Measurements from ENCODE around the gene NFATC2. TPM values are rescaled to one million over a fixed set of nuclear protein-coding genes. Genes with fewer than 3 reads are reported as not detected.

The NFATC2 gene
- total RNA-seq, 1 donor from 2014 or later: 46.0 TPM

DNA sequence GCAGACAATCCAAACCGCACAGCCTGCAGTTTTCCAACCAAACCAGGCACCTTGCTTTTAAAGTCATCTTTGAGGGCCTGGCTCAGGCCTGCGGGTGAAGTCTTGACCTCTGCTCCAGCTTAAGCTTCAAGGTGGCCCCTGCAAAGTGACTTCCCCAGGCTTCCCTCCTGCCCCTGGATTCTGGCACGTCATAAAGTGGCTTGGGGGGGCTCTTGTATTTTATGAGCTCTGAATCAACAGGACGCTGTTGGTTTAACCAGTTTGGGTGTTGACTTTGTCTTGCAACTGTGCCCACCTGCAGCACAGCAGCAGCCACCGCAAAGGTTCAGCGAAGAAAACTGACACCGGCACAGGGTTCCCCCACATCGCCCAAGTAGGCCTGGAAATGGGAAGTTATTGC is 81.2 kb downstream of the NFATC2 start:
- Mint-ChIP-seq H3K27me3 (no peaks in the 10 kb centered on the region), H3K9me3 (no peaks in the 10 kb centered on the region), H3K4me3 (peak overlapping the region; percentile 68), H3K4me1 (peaks cover 62% of the 10 kb centered on the region), H3K27ac (peak overlapping the region; percentile 95), H3K36me3 (ENCODE audit: low read depth) (peaks cover 56% of the 10 kb centered on the region)
- ATAC-seq (ENCODE audit: low read depth) (no peak), DNase-seq (no peak)
- TF ChIP-seq, protein P1, sequence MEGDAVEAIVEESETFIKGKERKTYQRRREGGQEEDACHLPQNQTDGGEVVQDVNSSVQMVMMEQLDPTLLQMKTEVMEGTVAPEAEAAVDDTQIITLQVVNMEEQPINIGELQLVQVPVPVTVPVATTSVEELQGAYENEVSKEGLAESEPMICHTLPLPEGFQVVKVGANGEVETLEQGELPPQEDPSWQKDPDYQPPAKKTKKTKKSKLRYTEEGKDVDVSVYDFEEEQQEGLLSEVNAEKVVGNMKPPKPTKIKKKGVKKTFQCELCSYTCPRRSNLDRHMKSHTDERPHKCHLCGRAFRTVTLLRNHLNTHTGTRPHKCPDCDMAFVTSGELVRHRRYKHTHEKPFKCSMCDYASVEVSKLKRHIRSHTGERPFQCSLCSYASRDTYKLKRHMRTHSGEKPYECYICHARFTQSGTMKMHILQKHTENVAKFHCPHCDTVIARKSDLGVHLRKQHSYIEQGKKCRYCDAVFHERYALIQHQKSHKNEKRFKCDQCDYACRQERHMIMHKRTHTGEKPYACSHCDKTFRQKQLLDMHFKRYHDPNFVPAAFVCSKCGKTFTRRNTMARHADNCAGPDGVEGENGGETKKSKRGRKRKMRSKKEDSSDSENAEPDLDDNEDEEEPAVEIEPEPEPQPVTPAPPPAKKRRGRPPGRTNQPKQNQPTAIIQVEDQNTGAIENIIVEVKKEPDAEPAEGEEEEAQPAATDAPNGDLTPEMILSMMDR (IDR thresholded peaks at IDR 0.05): no peak
- CTCF ChIA-PET: interaction anchor here (0.9 to 1.6 kb wide), 8 partner anchors 36 to 671 kb away, joined by 3 to 11 read pairs (median 4); partner anchors contain the start of gene NFATC2
- intact Hi-C loops (cut with micrococcal nuclease): loop anchor here (1.0 to 5.0 kb wide), 9 partner anchors 19 to 80 kb away; no protein-coding TSS in a partner anchor
- POLR2A ChIA-PET: interaction anchor here (0.6 to 3.5 kb wide), 22 partner anchors 9 to 1694 kb away, joined by 3 to 38 read pairs (median 6); partner anchors contain the start of genes NFATC2 and SLC9A8

DNA sequence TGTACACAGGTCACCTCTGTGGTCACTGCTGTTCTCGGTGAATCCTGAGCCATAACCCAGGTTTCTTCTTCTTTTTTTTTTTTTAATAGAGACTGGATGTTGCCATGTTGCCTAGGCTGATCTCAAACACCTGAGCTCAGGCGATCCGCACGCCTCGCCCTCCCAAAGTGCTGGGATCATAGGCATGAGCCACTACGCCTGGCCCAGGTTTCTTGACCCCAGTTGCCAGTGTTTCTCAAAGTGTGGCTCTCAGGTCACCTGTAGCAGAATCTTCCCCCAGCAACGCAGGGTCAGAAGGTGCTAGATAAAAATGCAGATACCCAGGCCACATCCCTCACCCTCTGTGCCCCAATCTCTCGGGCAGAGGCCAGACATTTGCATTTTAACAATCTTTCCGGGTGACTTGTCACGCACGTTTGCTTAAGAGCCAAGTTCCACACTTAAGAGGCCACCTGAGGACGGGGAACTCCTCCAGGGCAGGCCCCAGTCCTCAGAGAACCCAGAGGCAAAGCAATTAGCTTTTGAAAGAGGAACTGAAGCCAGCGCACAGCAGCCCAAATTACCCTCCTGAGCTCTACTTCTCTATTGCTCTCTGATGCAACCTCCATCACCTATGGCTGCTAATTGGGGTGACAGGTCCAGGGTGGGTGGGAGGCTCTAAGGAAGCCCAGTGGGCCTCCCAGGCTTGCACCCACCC is 81.8 kb downstream of the NFATC2 start:
- ATAC-seq (ENCODE audit: low read depth): peak; percentile 91
- ChIA-PET POLR2A (interaction anchor here (0.6 to 3.5 kb wide), 25 partner anchors 9 to 1817 kb away, joined by 3 to 38 read pairs (median 4); partner anchors contain the start of genes NFATC2 and SLC9A8), CTCF (interaction anchor here (0.9 to 1.6 kb wide), 8 partner anchors 37 to 670 kb away, joined by 3 to 11 read pairs (median 4); partner anchors contain the start of gene NFATC2)
- Mint-ChIP-seq H3K27ac (peak overlapping the region; percentile 95), H3K9me3 (no peaks in the 10 kb centered on the region), H3K4me1 (peaks cover 66% of the 10 kb centered on the region), H3K27me3 (no peaks in the 10 kb centered on the region), H3K36me3 (ENCODE audit: low read depth) (peaks cover 53% of the 10 kb centered on the region), H3K4me3 (peak overlapping the region; percentile 68)
- TF ChIP-seq, protein P1 (IDR thresholded peaks at IDR 0.05): no peak
- peak; percentile 55 for DNase-seq
- intact Hi-C loops (cut with micrococcal nuclease): loop anchor here (1.0 to 5.0 kb wide), 9 partner anchors 20 to 81 kb away; no protein-coding TSS in a partner anchor

DNA sequence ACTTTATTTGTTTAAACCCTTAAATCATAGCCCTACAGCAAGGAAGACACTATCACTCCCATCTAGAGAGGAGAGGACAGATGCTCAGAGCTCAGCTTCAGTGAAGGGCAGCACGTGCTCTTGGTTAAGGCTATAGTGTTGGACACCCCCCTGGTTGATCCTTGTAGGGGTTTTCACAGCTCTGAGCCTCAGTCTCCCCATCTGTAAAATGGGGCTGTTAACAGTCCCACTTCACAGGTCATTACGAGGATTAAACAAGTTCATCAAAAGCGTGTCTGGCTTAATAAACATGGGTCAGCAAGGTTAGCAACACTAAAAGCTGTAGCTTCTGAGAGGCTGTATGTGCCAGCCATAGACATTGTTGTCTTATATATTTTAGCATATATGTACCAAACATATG is 82.4 kb downstream of the NFATC2 start:
- intact Hi-C loops (cut with micrococcal nuclease): loop anchor here (2.0 to 5.0 kb wide), 3 partner anchors 35 to 73 kb away; no protein-coding TSS in a partner anchor
- peak overlapping the region; percentile 95 for H3K27ac Mint-ChIP-seq

DNA sequence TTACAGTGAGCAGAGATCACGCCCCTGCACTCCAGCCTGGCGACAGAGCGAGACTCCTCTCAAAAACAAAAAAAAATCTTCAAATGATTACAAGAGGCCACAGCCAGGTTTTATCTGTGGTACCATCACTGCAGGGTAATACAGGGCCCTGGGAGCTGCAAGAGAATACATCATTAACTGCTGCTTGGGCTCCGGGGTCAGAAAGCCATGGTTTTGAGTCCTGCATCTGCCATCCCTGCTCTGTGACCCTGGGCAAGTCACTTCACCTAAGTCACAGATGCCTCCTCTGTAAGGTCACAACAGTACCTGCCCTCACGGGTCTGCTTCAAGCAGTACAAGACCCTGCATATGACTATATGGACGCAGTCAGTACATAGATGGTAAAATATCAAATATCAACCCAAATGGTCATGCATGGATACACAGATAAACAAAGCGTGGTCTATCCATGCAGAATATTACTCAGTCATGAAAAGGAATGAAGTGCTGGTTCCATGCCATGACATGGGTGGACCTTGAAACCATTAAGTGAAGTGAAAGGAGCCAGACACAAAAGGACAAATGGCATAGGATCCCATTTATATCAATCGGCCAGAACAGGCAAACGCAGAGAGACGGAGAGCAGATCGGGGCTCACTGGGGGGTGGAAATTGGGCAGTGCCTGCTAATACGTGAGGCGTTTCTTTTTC is 83.6 kb downstream of the NFATC2 start:
- H3K27ac Mint-ChIP-seq: no peak overlapping the region
- POLR2A ChIA-PET: interaction anchor here (1.0 to 3.5 kb wide), 2 partner anchors 39 to 83 kb away, joined by 3 to 38 read pairs; partner anchors contain the start of gene NFATC2
- no peaks in the 10 kb centered on the region for H3K27me3 Mint-ChIP-seq
- TF ChIP-seq, protein P1 (IDR thresholded peaks at IDR 0.05): no peak
- DNase-seq (no peak), ATAC-seq (ENCODE audit: low read depth) (no peak)
- peaks cover 53% of the 10 kb centered on the region for H3K36me3 Mint-ChIP-seq (ENCODE audit: low read depth)
- CTCF ChIA-PET: interaction anchor here (1.2 to 1.9 kb wide), 2 partner anchors 73 to 136 kb away, joined by 4 to 8 read pairs; no protein-coding TSS in a partner anchor
- H3K4me1 Mint-ChIP-seq: peaks cover 73% of the 10 kb centered on the region
- H3K9me3 Mint-ChIP-seq: peaks cover 4% of the 10 kb centered on the region
- no peak overlapping the region for H3K4me3 Mint-ChIP-seq
- intact Hi-C loops (cut with micrococcal nuclease): no loop called here

More for the DNA sequence above, 82.4 kb downstream of the NFATC2 start:
- Mint-ChIP-seq H3K27me3 (no peaks in the 10 kb centered on the region), H3K9me3 (no peaks in the 10 kb centered on the region), H3K4me3 (no peak overlapping the region), H3K36me3 (ENCODE audit: low read depth) (peaks cover 51% of the 10 kb centered on the region), H3K4me1 (peaks cover 69% of the 10 kb centered on the region)
- ATAC-seq (ENCODE audit: low read depth) (no peak), DNase-seq (no peak)
- CTCF ChIA-PET: no interaction called here
- TF ChIP-seq, protein P1 (IDR thresholded peaks at IDR 0.05): no peak
- POLR2A ChIA-PET: interaction anchor here (0.6 to 3.5 kb wide), 11 partner anchors 21 to 1817 kb away, joined by 3 to 38 read pairs (median 12); partner anchors contain the start of gene NFATC2
